B cell (primary cell): Measurements from ENCODE around the gene SNX6. TPM values are rescaled to one million over a fixed set of nuclear protein-coding genes. Genes with fewer than 3 reads are reported as not detected.

Experiments
- ATAC-seq: fragments of 200-7000 bp; cut with Tn5 transposase; one replicate; pipeline ENCODE4 v1.10.0; 2021; ENCODE audit warnings: low read depth, mild to moderate bottlenecking, moderate number of reproducible peaks, moderate library complexity
- CTCF ChIA-PET: fragments of 350-600 bp; sonication (Branson Sonifier 250); formaldehyde crosslinking; loops from one replicate; lab custom pipeline; 2021; ENCODE audit warnings: antibody characterized with exemption, inconsistent platforms; lab: Charles Lee
- POLR2A ChIA-PET: fragments of 350-600 bp; sonication (Branson Sonifier 250); formaldehyde crosslinking; loops from one replicate; lab custom pipeline; 2021; ENCODE audit warnings: antibody characterized with exemption; lab: Charles Lee
- DNase-seq: peaks from one replicate; pipeline ENCODE4 v3.0.0; 2013
- H2AFZ ChIP-seq: 2 replicates; pipeline ENCODE4 v1.6.1; 2012; ENCODE audit warnings: mild to moderate bottlenecking, low read depth, low read length; ENCODE audit not compliant: insufficient read depth, poor library complexity, severe bottlenecking
- H3K27ac ChIP-seq, 2 donors: 1 replicate in 1 of 2; 2 replicates in 1 of 2; pipeline ENCODE4 v1.5.1; 2012 to 2013; ENCODE audit warnings: low read length in 2 of 2, mild to moderate bottlenecking in 2 of 2, moderate library complexity in 1 of 2
- H3K27me3 ChIP-seq, 4 experiments: fragments of 200-600 bp in 1 of 4; sonication (generic) in 1 of 4; replicated peaks in 1 of 4; 1 replicate in 2 of 4; 2 replicates in 2 of 4; pipeline versions ENCODE4 v1.6.1 to v1.7.0; 2013 to 2016; ENCODE audit warnings: low read length in 3 of 4, mild to moderate bottlenecking in 2 of 4, mixed read lengths in 1 of 4, moderate library complexity in 1 of 4; ENCODE audit not compliant: insufficient read depth in 4 of 4, control insufficient read depth in 3 of 4; ENCODE audit errors: control extremely low read depth in 1 of 4
- H3K36me3 ChIP-seq, 2 experiments: replicated peaks in 1 of 2; 1 replicate in 1 of 2; 2 replicates in 1 of 2; pipeline versions ENCODE4 v1.6.1 to v1.7.1; 2013; ENCODE audit warnings: low read length in 1 of 2; ENCODE audit not compliant: insufficient read depth in 2 of 2, control insufficient read depth in 1 of 2; ENCODE audit errors: control extremely low read depth in 1 of 2, extremely low read depth in 1 of 2
- H3K4me1 ChIP-seq, 2 donors: fragments of 200-600 bp in 1 of 2; sonication (generic) in 1 of 2; 1 replicate in 1 of 2; 2 replicates in 1 of 2; pipeline versions ENCODE4 v1.5.1 to v1.6.1; 2013 to 2017; ENCODE audit warnings: low read length in 2 of 2; ENCODE audit not compliant: control insufficient read depth in 2 of 2, insufficient read depth in 2 of 2
- H3K4me2 ChIP-seq: replicated peaks from 2 replicates; pipeline ENCODE3; 2012; ENCODE audit warnings: mild to moderate bottlenecking, low read depth, low read length; ENCODE audit not compliant: poor library complexity, severe bottlenecking
- H3K4me3 ChIP-seq, 5 experiments: fragments of 200-600 bp in 1 of 5; sonication (generic) in 1 of 5; 1 replicate in 3 of 5; 2 replicates in 2 of 5; pipeline versions ENCODE4 v1.5.1 to v1.7.0; 2011 to 2016; ENCODE audit warnings: low read length in 4 of 5, mild to moderate bottlenecking in 4 of 5, low read depth in 2 of 5, control low read depth in 1 of 5, moderate library complexity in 1 of 5; ENCODE audit not compliant: insufficient read depth in 1 of 5; ENCODE audit errors: control extremely low read depth in 1 of 5, extremely low read depth in 1 of 5
- H3K79me2 ChIP-seq: fragments of 200-600 bp; sonication (generic); one replicate; pipeline ENCODE4 v1.6.0; 2016; ENCODE audit warnings: low read length; ENCODE audit not compliant: control insufficient read depth, insufficient read depth
- H3K9ac ChIP-seq: fragments of 200-600 bp; sonication (generic); 2 replicates; pipeline ENCODE4 v1.6.1; 2017; ENCODE audit warnings: mild to moderate bottlenecking, low read length, moderate library complexity
- H3K9me3 ChIP-seq, 3 donors: one replicate each; pipeline versions ENCODE4 v1.6.1 to v1.7.1; 2013; ENCODE audit warnings: low read length in 2 of 3; ENCODE audit not compliant: control insufficient read depth in 2 of 3, insufficient read depth in 1 of 3; ENCODE audit errors: control extremely low read depth in 1 of 3
- H4K20me1 ChIP-seq: 2 replicates; pipeline ENCODE4 v1.6.0; 2012; ENCODE audit warnings: mild to moderate bottlenecking, low read length; ENCODE audit not compliant: insufficient read depth, control insufficient read depth, poor library complexity, severe bottlenecking
- H3K27ac Mint-ChIP-seq: one replicate; pipeline ENCODE4 v1.8.0; 2021; ENCODE audit warnings: mixed read lengths
- H3K27me3 Mint-ChIP-seq: one replicate; pipeline ENCODE4 v1.8.0; 2021; ENCODE audit warnings: mixed read lengths
- H3K4me1 Mint-ChIP-seq: one replicate; pipeline ENCODE4 v1.8.0; 2021; ENCODE audit warnings: mixed read lengths
- H3K4me3 Mint-ChIP-seq: one replicate; pipeline ENCODE4 v1.8.0; 2021; ENCODE audit warnings: mixed read lengths
- H3K9me3 Mint-ChIP-seq: one replicate; pipeline ENCODE4 v1.8.0; 2022; ENCODE audit warnings: mixed read lengths; ENCODE audit not compliant: insufficient read depth
- CTCF ChIP-seq: fragments of 200-600 bp; IDR thresholded peaks from one replicate; pipeline ENCODE4 v1.8.0; 2022; ENCODE audit warnings: antibody characterized with exemption, mild to moderate bottlenecking
- EZH2 ChIP-seq: IDR thresholded peaks from 2 replicates; pipeline ENCODE4 v1.6.1; 2012; ENCODE audit warnings: borderline replicate concordance, low read depth, mild to moderate bottlenecking, moderate library complexity, low read length; ENCODE audit not compliant: insufficient read depth, poor library complexity, severe bottlenecking
- WGBS: methylation state at CpG from one replicate; pipeline ENCODE4 v1.1.5; 2013; ENCODE audit warnings: missing lambda C conversion rate; ENCODE audit not compliant: insufficient coverage; 5-methylcytosine and 5-hydroxymethylcytosine counted together
- intact Hi-C: fragments of 100-400 bp; cut with micrococcal nuclease; formaldehyde crosslinking; loops from one replicate; pipeline ENCODE4 v1.10.0; 2022
- polyA plus RNA-seq: library from polyadenylated mRNA; depleted of rRNA; stranded (reverse); fragments of >200 nt; gene quantifications from 2 replicates; pipeline ENCODE4 v1.2.3, GENCODE V29; 2012
- total RNA-seq, 2 donors: library from RNA; stranded (reverse); fragments of 120-200 nt in 1 of 2; gene quantifications; 1 replicate in 1 of 2; 2 replicates in 1 of 2; pipeline versions ENCODE4 v1.2.3 to v1.2.4, GENCODE V29; 2013 to 2022

The SNX6 gene
- total and polyA plus RNA-seq, 2 donors (not counting 1 experiment from before 2014, with no cell fraction given): 45.4 to 61.0 TPM

DNA sequence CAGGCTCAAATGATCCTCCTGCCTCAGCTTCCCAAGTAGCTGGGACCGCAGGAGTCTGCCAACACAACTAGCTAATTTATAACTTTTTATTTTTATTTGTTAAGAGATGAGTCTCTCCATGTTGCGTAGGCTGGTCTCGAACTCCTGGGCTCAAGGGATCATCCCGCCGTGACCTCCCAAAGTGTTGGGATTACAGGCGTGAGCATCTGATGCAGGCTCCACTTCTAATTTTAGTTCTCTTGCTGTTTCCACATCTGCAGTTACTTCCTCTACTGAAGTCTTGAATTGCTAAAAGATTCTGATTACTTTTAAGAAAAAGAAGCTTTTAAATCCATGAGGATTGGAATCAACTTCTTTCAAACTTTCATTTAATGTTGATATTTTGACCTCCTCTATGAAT lies 13.4 kb upstream of the SNX6 start:
- no peaks in the 10 kb centered on the region for H3K36me3 ChIP-seq
- POLR2A ChIA-PET: no interaction called here
- Mint-ChIP-seq H3K27me3 (peaks cover 6% of the 10 kb centered on the region), H3K9me3 (no peaks in the 10 kb centered on the region), H3K27ac (no peak overlapping the region), H3K4me3 (no peak overlapping the region), H3K4me1 (no peaks in the 10 kb centered on the region)
- no peak overlapping the region for H3K4me3 ChIP-seq
- TF ChIP-seq CTCF (no peak), EZH2 (no peak)
- H3K4me2 ChIP-seq: no peak overlapping the region
- no peaks in the 10 kb centered on the region for H3K79me2 ChIP-seq
- no CpG with 5 or more reads among the region's 6 CpGs for WGBS
- H3K9me3 ChIP-seq: no peaks in the 10 kb centered on the region
- no peaks in the 10 kb centered on the region for H3K4me1 ChIP-seq
- DNase-seq (no peak), ATAC-seq (no peak)
- no peak overlapping the region for H2AFZ ChIP-seq
- no peak overlapping the region for H3K27ac ChIP-seq
- CTCF ChIA-PET: no interaction called here
- H4K20me1 ChIP-seq: no peaks in the 10 kb centered on the region
- no peak overlapping the region for H3K9ac ChIP-seq
- H3K27me3 ChIP-seq: no peaks in the 10 kb centered on the region
- intact Hi-C loops: no loop called here

- Histone ChIP-seq H2AFZ (no peak overlapping the region), H3K36me3 (no peaks in the 10 kb centered on the region), H3K27ac (no peak overlapping the region), H3K9ac (no peak overlapping the region), H3K4me2 (no peak overlapping the region), H3K9me3 (no peaks in the 10 kb centered on the region), H4K20me1 (no peaks in the 10 kb centered on the region), H3K4me1 (no peaks in the 10 kb centered on the region), H3K79me2 (no peaks in the 10 kb centered on the region), H3K4me3 (no peak overlapping the region), H3K27me3 (no peaks in the 10 kb centered on the region)
- DNase-seq (no peak), ATAC-seq (no peak)
- TF ChIP-seq EZH2 (no peak), CTCF (no peak)
- Mint-ChIP-seq H3K27ac (no peak overlapping the region), H3K4me3 (no peak overlapping the region), H3K27me3 (peaks cover 6% of the 10 kb centered on the region), H3K9me3 (no peaks in the 10 kb centered on the region), H3K4me1 (no peaks in the 10 kb centered on the region)
- CTCF ChIA-PET: no interaction called here
- no CpG with 5 or more reads among the region's 3 CpGs for WGBS
- POLR2A ChIA-PET: no interaction called here
- intact Hi-C loops: no loop called here
These were observed 12.6 kb upstream of the SNX6 start for GRCh38 chr14:34642595-34642994.
